ENCODE data around the gene PLCXD3.

DNA sequence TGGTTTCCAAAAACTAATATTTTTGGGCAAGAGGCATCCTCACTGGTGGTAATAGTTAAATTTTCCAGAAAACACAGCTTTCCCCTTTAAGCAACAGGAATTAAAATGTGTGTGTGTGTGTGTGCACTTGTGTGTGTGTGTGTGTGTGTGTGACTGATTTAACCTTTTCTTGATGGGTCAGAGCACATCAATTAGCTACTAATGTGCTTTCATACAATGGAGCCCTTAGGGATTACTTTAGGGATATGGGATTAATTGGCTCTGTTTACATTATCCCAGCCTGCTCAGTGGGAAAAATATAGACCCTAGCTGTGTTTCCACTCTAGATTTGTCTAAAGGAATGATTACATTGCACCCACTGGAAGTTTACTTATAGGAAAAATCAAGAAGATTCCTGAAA is 6.5 kb downstream of the PLCXD3 start:
- TF ChIP-seq EZH2 (IDR thresholded peaks at IDR 0.05; ENCODE audit: insufficient read depth, poor library complexity, severe bottlenecking) (no peak), EZH2phosphoT487 (IDR thresholded peaks at IDR 0.05; ENCODE audit: insufficient read depth, low read depth) (no peak)

Data from GM23248 (cell line).